Panc1 (cell line): Measurements from ENCODE around the gene SAMD14.
A peak's percentile ranks its signal among the peaks of the same experiment; 100 is the strongest.

Source experiments
- POLR2AphosphoS5 ChIP-seq: IDR thresholded peaks from 2 replicates; pipeline ENCODE4 v1.6.1; 2012; ENCODE audit warnings: mild to moderate bottlenecking, low read depth, low read length, moderate library complexity
- REST ChIP-seq, 2 experiments: IDR thresholded peaks; 2 replicates each; pipeline ENCODE4 v1.6.1; 2011 to 2012; ENCODE audit warnings: low read depth in 2 of 2, control low read depth in 1 of 2, low read length in 1 of 2, mild to moderate bottlenecking in 1 of 2, moderate library complexity in 1 of 2; ENCODE audit not compliant: insufficient read depth in 1 of 2
- SIN3A ChIP-seq: IDR thresholded peaks from 2 replicates; pipeline ENCODE4 v1.6.1; 2012; ENCODE audit warnings: low read depth, mild to moderate bottlenecking, low read length, moderate library complexity, borderline replicate concordance; ENCODE audit not compliant: insufficient read depth
- TF ChIP-seq, protein P1 (sequence below): fragments of 450-650 bp; IDR thresholded peaks from 2 replicates; pipeline ENCODE4 v1.5.1; 2017; ENCODE audit warnings: mild to moderate bottlenecking

DNA sequence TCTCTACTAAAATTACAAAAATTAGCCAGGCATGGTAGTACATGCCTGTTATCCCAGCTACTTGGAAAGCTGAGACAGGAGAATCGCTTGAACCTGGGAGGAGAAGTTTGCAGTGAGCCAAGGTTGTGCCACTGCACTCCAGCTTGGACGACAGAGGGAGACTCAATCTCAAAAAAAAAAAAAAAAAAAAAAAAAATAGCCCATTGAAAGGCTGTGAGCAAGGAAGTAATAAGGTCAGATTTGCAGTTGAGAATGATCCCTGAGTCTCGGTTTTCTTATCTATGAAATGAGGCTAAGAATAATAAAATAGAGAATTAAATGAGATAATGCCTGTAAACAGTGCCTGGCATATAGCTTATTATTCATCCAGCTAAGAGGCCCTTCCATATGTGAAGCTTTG is 36.2 kb downstream of the SAMD14 start:
- TF ChIP-seq POLR2AphosphoS5 (no peak), SIN3A (0 out of 2 replicates have a peak, but pooled peaks have one; percentile 1), REST (IDR thresholded peaks at IDR 0.05; ENCODE audit: insufficient read depth in 1 of 2, low read depth in 2 of 2, low read length in 1 of 2) (no peak)
- TF ChIP-seq, protein P1, sequence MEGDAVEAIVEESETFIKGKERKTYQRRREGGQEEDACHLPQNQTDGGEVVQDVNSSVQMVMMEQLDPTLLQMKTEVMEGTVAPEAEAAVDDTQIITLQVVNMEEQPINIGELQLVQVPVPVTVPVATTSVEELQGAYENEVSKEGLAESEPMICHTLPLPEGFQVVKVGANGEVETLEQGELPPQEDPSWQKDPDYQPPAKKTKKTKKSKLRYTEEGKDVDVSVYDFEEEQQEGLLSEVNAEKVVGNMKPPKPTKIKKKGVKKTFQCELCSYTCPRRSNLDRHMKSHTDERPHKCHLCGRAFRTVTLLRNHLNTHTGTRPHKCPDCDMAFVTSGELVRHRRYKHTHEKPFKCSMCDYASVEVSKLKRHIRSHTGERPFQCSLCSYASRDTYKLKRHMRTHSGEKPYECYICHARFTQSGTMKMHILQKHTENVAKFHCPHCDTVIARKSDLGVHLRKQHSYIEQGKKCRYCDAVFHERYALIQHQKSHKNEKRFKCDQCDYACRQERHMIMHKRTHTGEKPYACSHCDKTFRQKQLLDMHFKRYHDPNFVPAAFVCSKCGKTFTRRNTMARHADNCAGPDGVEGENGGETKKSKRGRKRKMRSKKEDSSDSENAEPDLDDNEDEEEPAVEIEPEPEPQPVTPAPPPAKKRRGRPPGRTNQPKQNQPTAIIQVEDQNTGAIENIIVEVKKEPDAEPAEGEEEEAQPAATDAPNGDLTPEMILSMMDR = no peak
